Stimulated activated CD4-positive, alpha-beta T cell treated with anti-CD3 and anti-CD28 coated beads, Interleukin-4, amount 100 ng/mL, for 4 hours (primary cell): ENCODE measurements around the gene PRPS1.
"Not testable (repeated sequence)": the region's sequence is repeated elsewhere in the genome, so short reads cannot be mapped to it uniquely, and the experiment has no call there.

Experiments
- DNase-seq, 2 experiments: peaks; one replicate each; pipeline ENCODE4 v3.0.0-alpha.2; 2020

Gene PRPS1

DNA sequence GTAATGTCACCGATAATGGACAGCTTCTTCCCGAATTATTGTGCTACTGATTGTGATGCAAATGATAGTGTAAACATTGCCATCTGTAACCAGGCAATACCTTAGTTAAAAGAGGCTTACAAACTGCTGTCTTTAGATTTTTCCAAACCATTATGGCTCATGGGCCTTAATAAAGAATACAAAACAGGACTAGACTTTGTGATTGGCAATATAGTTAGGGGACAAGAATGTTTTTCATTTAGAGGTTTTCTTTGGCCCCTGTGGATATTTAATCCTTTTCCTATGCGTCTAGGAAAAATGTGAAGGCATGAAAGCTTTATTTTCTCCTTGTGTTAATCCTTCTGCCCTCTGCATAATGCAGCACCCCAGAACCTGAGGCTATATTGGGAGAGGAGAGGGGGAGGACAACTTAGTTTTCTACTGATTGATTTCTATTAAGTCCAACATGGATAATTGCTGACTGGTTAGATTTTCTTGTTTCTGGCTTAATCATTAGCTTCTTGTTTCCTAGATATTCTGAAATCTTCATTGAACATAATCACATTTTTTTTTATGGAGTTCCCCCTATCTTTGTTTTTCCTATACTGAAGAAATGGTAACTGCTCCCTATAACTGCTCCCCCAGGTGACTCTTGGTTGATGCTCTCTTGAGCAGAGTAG, 1.9 kb downstream of the PRPS1 start:
- DNase-seq = no peak

DNA sequence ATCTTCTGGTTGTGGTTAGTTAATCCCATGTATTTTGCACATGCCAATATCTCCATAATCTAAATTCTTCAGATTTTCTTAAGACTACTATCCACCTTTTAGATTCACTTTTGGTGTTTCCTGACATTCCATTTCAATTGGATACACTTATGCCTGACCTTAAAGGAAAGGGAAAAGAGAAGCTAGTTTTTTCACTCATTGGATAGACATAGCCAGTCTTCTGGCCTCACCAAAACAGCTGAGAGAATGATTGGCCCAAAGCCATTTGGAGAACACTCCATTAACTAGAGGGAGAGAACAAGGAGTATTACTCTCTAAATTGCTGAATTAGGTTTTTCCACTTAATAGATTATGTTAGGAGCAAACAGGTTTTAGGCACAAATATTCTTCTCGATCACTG, 4.0 kb downstream of the PRPS1 start:
- no peak for DNase-seq

DNA sequence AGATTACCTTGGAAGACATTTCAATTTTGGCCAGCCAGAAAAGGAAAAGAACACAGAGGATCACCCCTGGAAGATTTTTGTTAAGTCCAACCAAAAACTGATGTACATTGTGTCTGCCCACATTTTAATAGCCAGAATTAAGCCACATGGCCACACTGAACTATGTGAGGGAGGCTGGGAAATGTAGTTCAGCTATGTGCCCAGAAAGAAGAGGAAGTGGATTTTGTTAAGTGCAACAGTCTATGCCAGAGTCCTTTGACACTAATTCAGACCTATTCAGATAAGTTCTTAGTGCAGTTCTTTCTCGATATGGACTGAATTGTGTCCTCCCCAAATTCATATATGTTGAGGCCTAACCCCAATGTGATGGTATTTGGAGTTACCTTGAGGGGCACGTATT, 18.4 kb downstream of the PRPS1 start:
- DNase-seq = no peak

DNA sequence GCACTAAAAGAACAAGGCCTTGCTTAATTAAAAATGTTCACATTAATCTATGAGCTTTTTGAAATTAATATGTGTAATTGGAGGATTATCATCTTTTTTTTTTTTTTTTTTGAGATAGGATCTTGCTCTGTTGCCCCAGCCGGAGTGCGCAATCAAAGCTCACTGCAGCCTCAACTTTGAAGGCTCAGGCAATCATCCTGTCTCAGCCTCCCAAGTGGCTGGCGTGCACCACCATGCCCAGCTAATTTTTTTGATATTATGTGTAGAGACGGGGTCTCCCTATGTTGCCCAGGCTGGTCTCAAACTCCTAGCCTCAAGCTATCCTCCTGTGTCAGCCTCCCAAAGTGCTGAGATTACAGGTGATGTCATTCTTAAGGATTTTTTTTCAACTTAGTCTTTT, 20.0 kb downstream of the PRPS1 start:
- no peak for DNase-seq

DNA sequence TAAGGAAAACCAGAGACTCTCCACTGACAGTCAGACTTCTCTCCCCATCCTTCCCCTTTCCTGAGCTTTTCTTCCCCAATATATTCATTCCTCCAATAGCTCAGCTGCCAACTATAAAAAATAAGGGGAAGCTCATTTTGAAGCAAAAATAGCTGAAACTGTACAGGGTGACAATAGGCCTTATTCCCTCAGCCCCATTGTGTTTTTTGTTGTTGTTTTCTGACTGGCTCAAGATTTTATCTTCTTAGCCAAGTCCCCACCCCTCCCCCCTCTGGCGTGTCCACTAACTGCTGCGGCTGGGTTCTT, 26.2 kb downstream of the PRPS1 start:
- DNase-seq = no peak

DNA sequence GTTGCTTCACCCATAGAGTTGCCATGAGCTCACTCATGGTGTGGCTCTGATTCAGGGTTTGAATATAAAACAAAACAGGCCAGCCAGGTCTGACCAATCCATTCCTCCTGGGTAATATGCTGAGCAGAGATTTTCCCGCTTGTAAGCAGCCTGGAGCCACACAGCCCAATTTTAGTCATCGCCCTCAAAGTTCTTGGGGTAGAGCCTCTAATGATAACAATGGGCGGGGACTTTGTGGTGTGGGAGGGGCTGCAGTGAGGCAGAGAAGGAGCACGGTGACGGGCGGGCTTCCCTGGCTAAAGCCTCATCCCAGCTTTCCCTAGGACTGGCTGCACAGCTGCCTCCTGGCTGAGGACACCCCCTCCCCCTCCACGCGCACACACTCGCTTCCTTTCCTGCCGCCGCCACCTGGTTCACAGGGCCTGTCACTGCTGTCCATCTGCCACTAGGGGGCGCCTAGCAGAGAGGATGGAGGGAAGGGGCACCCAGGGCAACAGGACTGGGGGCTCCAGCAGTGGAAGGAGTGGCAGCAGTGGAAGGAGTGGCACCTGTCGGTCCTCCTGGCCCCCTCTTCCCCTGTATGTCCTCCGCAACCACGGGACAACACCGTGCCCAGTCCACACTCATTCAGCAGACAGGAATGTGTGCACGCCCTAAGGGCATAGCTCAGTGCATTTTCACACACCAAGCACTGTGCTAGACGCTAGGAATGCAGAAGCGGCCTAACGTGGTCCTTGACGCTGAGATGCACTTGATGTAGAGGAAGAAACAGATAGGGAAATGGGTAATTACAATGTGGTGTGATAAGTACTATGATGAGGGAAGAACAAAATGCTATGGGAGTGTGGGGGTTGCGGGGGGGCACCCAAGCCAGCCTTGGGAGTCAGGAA, 26.8 kb downstream of the PRPS1 start:
- peak; percentile 51 to 58 for DNase-seq

DNA sequence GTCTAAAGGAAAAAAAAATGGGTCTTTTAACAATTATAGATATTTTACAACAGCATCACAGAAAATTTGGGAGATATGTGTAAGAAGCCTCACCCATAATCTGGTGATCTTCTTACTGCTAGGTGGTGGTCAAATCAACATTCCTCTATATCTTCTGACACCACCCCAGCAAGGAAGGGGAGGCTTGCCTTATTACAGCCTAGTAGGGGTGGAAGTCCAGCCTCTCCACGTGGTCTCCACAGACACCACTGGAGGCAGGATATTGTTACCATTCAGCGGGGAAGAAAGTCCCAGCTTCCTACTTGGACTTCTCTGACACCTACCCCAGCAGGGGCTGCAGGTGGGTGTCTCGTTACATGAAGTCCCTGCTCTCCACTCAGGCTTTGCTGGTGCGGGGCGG, 28.7 kb downstream of the PRPS1 start:
- DNase-seq = no peak

DNA sequence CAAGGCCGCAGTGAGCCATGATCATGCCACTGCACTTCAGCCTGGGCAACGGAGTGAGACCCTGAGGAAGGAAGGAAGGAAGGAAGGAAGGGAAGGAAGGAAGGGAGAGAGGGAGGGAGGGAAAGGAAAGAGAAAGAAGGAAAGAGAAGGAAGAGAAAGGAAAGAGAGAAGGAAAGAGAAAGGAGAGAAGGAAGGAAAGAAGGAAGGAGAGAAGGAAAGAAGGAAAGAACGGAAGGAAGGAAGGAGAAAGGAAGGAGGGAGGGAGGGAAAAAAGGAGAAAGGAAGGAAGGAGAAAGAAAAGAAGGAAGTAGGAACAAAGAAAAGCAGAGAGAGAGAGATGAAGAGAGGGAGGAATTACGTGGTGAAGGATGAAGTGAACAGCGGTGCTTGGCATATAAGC, 30.4 kb downstream of the PRPS1 start:
- no peak for DNase-seq

DNA sequence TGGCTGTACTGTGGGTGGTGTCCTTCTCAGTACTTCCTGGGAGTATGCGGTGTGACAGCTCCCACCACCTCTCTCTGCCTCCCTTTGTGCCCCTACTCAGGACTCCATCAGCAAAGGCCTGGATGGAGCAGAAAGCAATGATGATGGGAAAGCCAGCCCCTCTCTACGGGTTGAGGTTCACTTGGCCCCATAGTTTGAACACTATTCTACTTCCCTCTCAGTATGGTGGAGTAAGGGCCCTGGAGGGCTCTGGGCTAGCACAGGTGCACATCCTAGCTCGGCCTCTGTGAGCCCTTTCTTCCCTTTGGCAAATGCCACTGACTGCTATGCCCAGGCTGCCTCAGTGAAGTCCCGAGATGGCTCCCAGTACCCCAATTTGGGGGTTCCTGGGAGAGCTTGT, 31.0 kb downstream of the PRPS1 start:
- DNase-seq = no peak

DNA sequence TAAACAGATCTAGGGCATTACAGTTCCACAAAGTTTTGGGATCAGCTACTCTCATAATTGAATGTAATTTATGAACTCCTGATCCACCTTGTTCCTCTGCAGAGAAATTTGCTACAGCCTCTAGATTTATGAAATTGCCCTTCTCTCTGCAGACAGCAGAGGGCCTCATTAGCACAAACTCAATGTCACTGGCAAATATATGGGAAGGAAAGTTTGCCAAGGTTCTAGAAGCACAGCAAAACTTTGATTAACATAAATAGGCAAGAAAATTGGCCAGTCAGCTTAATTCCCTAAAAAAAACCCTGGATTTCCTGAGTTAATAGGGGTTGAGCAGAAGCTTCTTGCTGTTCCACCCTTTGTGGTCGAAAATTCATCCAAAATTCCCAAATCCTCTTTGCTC, 31.5 kb downstream of the PRPS1 start:
- no peak for DNase-seq

DNA sequence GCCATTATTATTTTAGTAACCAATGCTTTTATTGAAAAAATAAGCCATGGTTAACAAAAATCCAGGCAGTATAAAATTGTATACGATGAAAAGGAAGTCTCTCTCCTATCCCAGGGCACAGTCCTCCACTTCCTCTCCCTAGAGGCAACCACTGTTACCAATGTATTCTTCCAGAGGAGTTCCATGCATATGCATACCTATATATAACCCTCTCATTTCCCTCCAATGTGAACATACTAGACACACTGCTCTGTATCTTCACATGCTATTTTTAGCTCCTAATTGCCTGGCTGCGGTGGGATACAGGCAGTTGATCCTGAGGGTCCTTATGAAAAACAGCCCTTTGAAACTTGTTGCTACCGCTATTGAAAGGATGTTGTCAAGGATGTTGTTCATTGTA, 33.8 kb downstream of the PRPS1 start:
- no peak for DNase-seq

DNA sequence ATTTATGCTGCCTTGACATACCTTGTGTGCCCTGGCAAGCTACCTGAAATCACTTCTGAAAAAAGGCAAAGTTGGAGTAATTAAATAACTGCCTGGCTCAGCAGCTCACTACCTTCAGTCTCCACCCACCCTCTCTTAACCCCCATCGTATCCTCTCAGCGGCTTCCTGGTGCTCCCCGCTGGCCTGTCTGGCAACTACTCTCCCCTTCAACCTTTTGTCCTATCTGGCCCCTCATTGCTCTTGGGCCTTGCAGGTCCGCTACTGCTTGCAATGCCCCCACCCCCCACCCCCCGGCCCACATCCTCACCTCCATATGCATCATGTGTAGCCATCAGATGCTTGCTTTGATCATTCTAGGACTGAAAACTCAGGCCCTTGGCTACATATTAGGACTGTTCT, 34.5 kb downstream of the PRPS1 start:
- no peak for DNase-seq

DNA sequence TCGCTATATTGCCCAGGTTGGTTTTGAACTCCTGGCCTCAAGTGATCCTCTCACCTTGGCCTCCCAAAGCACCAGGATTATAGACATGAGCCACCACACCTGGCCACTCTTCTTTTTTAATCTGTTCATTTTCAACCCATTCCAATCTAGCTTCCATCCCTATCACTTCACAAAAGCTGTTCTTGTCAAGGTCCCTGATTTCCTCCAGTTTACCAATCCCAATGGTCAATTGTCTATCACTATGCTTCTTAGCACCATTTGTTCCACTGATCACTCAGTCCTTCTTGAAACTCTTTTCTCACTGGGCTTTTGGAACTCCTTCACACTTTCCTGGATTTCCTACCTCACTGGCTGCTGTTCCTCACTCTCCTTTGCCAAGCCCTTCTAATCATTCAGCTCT, 38.6 kb downstream of the PRPS1 start:
- no peak for DNase-seq

DNA sequence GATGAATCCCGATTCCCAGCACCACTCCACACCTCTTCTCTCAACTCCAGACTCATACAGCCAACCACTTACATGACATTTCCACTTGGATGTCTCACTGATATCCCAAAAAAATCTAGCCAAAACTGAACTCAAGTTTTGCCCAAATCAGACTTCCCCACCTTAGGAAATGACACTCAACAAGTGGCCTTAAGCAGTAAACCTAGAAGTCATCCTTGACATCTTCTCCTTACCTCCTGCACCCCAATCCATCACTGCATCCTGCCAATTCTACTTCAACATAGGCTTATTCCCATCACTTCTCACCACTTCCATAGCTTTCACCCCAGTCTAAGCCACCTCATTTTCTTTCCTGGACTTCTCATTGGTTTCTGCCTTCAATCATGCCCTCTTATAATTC, 39.1 kb downstream of the PRPS1 start:
- no peak for DNase-seq

DNA sequence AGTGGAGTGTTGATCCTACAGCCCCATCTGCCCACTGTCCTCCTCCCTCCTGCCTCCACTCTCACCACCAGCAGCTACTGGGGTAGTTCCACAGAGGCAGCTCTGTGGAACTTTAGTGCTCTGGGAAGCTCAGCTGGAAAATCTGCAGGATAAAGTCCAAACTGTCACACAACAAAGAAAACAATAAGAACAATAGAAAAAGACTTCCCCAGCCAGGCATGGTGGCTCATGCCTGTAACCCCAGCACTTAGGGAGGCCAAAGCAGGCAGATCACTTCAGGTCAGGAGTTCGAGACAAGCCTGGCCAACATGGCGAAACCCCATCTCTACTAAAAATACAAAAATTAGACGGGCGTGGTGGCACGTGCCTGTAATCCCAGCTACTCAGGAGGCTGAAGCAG, 40.4 kb downstream of the PRPS1 start:
- not testable (repeated sequence) for DNase-seq

DNA sequence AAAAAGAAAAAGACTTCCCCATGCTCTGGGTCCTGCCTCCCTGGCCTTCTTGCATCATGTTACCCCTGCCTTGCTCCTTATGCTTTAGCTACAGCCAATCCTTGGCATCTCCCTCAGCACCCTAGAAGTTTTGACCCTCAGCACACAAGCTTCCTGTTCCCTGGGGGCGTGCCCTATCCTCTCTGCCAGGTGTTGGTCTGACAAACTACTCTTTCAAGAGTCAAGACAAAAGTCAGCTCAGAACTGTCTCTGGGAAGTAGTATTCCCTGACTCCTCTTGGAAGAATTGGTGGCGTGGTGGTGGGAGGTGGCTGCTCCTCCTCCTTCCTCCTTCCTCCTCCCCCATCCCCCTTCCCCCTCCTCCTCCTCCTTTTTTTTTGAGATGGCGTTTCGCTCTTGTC, 41.0 kb downstream of the PRPS1 start:
- DNase-seq = no peak

DNA sequence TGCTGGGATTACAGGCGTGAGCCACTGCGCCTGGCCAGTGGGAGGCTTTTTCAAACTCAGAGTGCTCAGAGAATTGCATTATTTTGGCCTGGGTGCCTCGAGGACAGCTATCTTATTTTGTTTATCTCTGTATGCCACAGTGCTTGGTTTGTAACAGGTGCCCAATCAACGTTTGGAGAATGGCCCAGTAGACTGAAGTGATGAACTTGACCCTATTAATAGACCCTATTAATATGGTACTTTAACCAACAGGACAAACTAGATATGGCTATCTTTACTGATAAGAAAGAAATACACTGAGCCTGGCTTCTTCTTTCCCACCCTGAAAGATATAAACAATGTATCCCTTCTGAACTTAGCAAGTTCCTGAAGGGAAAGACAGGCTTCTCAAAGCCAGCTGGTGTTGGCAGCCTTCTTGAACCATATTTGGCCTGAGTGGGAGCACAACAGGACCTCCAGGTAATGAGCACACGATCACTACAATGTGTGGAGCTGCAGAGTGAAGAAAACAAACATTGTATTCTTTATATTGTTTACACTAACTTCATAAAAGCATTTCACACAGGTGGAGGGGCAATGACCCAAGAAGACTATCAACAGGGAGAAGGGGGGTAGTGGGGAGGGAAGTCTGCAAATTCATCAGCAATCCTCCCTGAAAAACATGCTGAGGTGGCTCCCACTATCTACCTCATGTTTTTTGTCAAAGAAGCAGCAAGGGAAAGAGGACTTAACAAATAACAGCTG, 41.7 kb downstream of the PRPS1 start:
- no peak for DNase-seq

DNA sequence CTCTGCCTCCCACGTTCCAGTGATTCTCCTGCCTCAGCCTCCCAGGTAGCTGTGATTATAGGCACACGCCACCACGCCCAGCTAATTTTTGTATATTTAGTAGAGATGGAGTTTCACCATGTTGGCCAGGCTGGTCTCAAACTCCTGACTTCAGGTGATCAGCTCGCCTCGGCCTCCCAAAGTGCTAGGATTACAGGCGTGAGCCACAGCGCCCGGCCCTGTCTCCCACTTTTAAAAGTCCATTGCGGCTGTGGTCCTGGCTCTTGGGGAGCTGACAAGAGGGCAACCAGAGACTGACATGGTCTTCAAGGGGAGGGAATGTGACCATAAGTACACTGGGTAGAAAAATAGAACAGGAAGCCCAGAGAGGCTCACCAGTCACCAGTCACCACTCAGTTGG, 42.9 kb downstream of the PRPS1 start:
- DNase-seq = not testable (repeated sequence)

DNA sequence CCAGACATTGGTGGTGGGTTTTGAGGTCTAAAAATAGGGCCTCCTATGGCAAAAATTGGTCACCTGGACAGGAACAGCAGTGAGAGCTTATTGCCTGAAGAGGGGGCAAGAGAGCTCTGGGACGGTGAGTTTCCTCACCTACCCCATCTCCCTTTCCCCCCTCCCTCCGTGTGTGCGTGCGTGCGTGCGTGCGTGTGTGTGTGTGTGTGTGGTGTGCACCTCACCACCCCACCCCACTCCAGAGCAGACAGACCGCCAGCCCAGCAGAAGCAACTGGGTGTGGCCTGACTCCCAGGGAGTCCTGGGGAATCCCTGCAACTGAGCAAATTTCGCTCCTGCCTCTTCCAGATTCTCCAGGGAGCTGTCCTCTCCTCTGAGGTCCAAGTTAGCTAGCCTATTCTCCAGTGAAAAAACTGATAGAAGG, 44.7 kb downstream of the PRPS1 start:
- DNase-seq = peak; percentile 36 to 62

DNA sequence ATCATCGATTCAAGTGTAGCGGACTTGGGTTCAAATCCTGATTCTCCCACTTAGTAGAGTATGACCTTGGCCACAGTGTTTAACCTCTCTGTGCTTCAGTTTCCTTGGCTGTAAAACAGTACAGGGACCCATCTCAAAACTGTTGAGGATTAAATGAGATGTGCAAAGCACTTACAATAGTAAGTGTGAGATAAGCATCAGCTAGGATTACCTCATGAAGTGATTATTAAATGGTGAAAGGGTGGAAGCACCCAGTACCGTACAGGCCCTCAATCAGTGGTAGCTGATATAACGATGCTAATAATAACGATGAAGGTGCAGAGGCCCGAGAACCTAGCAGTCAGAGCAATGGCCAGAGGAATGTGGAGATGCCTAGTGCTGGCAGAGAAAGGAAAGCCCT, 45.1 kb downstream of the PRPS1 start:
- no peak for DNase-seq

DNA sequence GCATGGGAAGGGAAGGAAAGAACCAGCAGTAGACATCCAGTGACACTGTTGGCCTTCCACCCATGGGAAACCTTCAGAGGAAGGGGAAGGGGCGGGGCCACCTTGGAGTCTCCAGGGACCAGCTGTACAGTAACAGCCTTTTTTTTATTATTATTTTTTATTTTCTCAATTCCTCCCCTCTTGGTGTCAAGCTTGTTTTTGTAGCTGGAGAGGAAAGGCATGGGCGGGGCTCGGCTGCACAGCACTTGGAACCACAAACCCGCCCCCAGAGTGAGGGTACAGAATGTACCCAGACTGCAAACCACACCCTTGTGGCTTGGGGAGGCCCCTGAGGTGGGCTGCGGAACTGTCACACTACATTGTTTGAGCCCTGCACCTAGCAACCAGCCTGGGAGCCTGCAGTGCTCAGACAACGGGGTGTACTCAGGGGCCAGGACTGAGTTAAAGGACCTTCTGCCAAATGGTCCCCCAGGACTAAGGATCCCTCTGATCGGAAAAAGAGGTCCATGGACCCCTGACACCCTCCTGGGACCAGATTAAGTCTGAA, 45.7 kb downstream of the PRPS1 start:
- peak; percentile 66 to 87 for DNase-seq

DNA sequence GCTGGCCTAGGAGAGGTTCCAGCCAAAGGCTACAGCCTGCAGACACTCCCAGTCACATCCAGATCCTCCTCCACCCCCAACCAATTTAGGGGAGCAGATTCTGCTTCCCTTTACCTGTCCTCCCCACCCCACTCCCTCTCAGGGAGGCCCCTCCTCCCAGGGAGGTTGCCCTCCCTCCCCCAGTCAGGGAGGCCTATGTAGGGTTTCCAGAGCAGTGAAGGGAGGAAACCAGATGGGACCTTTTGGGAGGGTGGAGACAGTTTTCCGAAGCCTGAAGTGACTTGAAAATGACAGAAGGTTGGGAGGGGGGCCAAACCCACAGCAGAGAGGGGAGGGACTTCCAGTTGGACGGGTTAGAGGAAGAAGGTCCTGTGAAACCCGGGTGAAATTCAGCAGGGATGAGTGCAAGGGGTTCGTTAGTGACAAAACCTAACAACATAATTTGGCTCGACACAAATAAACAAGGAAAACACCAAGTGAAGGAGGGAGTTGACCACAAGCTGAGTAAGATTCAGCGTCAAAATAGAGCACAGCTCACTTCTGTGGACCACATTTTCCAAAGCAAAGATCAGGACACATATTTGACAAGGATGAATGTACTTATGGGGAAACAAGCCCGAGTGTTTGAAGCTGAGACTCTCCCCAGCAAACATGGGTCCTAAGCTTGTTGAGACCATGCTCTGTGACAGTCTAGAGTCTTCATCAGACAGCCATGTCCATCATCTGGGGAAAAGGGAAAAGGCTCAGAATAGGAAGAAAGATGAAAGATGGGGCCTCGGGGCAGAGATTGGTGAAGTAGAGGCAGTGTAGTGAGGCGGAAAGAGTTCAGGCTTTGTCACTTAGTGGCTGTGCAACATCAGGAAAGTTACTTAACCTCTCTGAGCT, 46.4 kb downstream of the PRPS1 start:
- peak in 1 of 2 experiments; percentile 19 for DNase-seq

DNA sequence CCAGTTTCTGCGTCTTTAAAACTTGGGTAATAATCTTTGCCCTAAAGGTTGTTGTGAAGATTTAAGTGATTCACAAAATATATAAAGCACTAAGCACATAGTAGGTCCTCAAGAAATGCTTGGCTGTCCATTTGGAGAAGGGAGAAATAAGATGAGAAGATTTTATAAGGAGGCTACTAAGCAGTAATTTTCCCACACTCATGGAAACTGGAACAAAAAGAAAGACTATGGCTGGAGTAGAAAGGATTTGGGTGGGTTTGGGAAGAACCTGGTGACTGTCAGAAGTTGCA, 47.0 kb downstream of the PRPS1 start:
- no peak for DNase-seq
